Uterus (tissue), 2 donors: Measurements from ENCODE around the gene CCS.

Experiments used
- POLR2A ChIP-seq, 2 donors: fragments of 450-650 bp; IDR thresholded peaks; one replicate each; pipeline ENCODE4 v1.6.1; 2016; ENCODE audit warnings: antibody characterized with exemption in 2 of 2, mild to moderate bottlenecking in 1 of 2, moderate library complexity in 1 of 2
- TF ChIP-seq, protein P1 (sequence below), 4 experiments: fragments of 200-600 bp in 2 of 4; fragments of 450-650 bp in 2 of 4; sonication (generic) in 2 of 4; IDR thresholded peaks; one replicate each; pipeline ENCODE4 v1.5.1; 2016 to 2019; ENCODE audit warnings: antibody characterized with exemption in 4 of 4, mild to moderate bottlenecking in 2 of 4, moderate library complexity in 1 of 4

DNA sequence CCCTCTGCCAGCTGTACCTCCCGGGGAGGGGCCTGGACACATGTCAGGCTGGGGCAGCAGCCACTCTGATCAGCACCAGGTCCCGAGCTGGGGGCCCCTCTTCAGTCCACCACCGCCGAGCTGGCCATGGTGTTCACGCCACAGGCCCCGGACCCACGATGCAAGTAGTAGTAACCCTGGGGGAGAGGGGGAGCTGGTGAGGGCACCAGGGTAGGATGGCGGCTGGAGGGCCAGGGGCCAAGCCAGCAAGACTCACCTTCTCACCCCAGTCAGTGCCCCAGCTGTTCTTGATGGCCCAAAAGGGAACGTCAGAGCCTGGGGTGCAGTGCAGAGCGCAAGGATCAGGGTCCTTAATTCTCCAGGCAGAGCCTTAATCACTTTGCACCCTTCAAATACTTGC lies 29.2 kb upstream of the CCS start:
- TF ChIP-seq, protein P1, sequence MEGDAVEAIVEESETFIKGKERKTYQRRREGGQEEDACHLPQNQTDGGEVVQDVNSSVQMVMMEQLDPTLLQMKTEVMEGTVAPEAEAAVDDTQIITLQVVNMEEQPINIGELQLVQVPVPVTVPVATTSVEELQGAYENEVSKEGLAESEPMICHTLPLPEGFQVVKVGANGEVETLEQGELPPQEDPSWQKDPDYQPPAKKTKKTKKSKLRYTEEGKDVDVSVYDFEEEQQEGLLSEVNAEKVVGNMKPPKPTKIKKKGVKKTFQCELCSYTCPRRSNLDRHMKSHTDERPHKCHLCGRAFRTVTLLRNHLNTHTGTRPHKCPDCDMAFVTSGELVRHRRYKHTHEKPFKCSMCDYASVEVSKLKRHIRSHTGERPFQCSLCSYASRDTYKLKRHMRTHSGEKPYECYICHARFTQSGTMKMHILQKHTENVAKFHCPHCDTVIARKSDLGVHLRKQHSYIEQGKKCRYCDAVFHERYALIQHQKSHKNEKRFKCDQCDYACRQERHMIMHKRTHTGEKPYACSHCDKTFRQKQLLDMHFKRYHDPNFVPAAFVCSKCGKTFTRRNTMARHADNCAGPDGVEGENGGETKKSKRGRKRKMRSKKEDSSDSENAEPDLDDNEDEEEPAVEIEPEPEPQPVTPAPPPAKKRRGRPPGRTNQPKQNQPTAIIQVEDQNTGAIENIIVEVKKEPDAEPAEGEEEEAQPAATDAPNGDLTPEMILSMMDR (IDR thresholded peaks at IDR 0.05) = no peak
- TF ChIP-seq POLR2A (IDR thresholded peaks at IDR 0.05) = no peak
